HPDE6-E6E7 (cell line): ENCODE measurements around the gene RYR3.
A peak's percentile ranks its signal among the peaks of the same experiment; 100 is the strongest.
"Not testable (repeated sequence)": the region's sequence is repeated elsewhere in the genome, so short reads cannot be mapped to it uniquely, and the experiment has no call there.

ENCODE experiments used
- DNase-seq: peaks from one replicate; pipeline ENCODE4 v3.0.0; 2011; ENCODE audit warnings: missing footprints; ENCODE audit errors: extremely low spot score

RYR3 gene

GRCh38 chr15:33508703-33509102 is 197.9 kb downstream of the RYR3 start:
- no peak for DNase-seq

GRCh38 chr15:33515121-33515520 is 204.4 kb downstream of the RYR3 start:
- no peak for DNase-seq

- no peak for DNase-seq
These were observed 205.8 kb downstream of the RYR3 start for GRCh38 chr15:33516563-33516962.

GRCh38 chr15:33517944-33518343 is 207.2 kb downstream of the RYR3 start:
- DNase-seq, result no peak

GRCh38 chr15:33518421-33518820 is 207.7 kb downstream of the RYR3 start:
- no peak for DNase-seq

GRCh38 chr15:33524274-33524673 is 213.5 kb downstream of the RYR3 start:
- DNase-seq, result no peak

GRCh38 chr15:33526532-33526931 is 215.8 kb downstream of the RYR3 start:
- no peak for DNase-seq

- DNase-seq, result no peak
These were observed 222.4 kb downstream of the RYR3 start for GRCh38 chr15:33533197-33533596.

GRCh38 chr15:33534642-33535041 is 223.9 kb downstream of the RYR3 start:
- DNase-seq, result no peak

- DNase-seq, result no peak
These were observed 224.4 kb downstream of the RYR3 start for GRCh38 chr15:33535135-33535534.

GRCh38 chr15:33539825-33540573 is 229.2 kb downstream of the RYR3 start:
- no peak for DNase-seq

- no peak for DNase-seq
These were observed 233.2 kb downstream of the RYR3 start for GRCh38 chr15:33543957-33544356.

GRCh38 chr15:33545866-33546265 is 235.1 kb downstream of the RYR3 start:
- no peak for DNase-seq

- DNase-seq, result peak; percentile 12
These were observed 237.1 kb downstream of the RYR3 start for GRCh38 chr15:33547876-33548275.

- DNase-seq, result no peak
These were observed 241.1 kb downstream of the RYR3 start for GRCh38 chr15:33551860-33552259.

GRCh38 chr15:33553157-33553556 is 242.4 kb downstream of the RYR3 start:
- DNase-seq, result no peak

GRCh38 chr15:33559207-33559890 is 248.6 kb downstream of the RYR3 start:
- DNase-seq, result no peak

- no peak for DNase-seq
These were observed 250.6 kb downstream of the RYR3 start for GRCh38 chr15:33561407-33561806.

GRCh38 chr15:33561967-33562366 is 251.2 kb downstream of the RYR3 start:
- DNase-seq, result no peak

GRCh38 chr15:33565094-33565493 is 254.3 kb downstream of the RYR3 start:
- DNase-seq, result no peak

GRCh38 chr15:33567652-33568051 is 256.9 kb downstream of the RYR3 start:
- no peak for DNase-seq

GRCh38 chr15:33569036-33569435 is 258.3 kb downstream of the RYR3 start:
- DNase-seq, result no peak

- DNase-seq, result not testable (repeated sequence)
These were observed 267.1 kb downstream of the RYR3 start for GRCh38 chr15:33577911-33578310.
